Measurements from ENCODE around the gene PLK5. TPM values are rescaled to one million over a fixed set of nuclear protein-coding genes. Genes with fewer than 3 reads are reported as not detected.

Gene PLK5
- total RNA-seq, 1 experiment from 2014 or later = 0.57 TPM

DNA sequence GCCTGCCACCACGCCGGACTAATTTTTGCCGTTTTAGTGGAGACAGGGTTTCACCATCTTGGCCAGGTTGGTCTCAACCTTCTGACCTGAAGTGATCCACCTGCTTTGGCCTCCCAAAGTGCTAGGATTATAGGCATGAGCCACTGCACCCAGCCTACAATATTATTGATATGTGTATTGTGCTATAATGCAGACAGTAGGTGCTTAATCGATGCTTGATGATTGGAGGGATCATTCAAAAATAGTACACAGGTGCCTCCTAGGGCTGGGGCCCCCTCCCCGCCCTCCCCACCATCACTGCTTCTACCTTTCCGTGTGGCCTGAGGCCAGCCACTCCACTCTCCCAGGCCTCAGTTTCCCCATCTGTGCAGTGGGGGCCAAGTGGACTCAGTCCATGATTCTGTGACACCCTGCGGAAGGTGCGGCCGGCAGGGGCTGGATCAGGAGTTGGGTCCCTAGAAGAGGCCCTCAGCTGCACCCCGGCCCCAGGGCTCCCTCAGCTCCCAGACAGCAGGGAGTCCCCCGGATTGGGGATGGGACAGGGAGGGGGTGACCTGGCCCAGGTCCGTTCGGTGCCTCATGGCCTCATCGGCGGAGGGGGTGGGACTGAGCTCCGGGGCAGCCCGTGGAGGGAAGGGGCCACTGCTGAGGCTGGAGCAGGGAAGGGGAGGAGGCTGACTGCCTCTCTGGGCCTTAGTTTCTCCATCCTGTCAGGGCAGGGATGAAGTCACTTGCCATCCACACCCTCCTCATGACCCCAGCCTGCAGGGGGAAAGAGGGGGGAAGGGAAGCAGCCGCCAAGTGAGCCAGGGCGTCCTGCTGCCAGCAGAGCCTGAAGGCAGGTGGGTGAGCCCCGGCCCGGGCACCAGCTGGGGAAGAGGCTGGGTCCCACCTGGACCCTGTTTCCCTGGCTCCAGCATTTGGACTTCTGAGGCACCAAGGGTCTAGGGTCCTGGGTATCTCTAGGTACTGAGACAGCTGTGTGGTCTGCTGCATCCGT is 12.3 kb upstream of the PLK5 start:
- Histone ChIP-seq H3K18ac (ENCODE audit: insufficient read length, low read depth, low read length) (no peak overlapping the region), H4K5ac (ENCODE audit: insufficient read length, low read depth, low read length) (no peak overlapping the region), H3K4me2 (ENCODE audit: insufficient read depth, insufficient read length, low read length) (no peak overlapping the region), H3K27ac (ENCODE audit: insufficient read length, low read depth, low read length) (no peak overlapping the region), H3K4me1 (ENCODE audit: insufficient read depth, low read length) (no peaks in the 10 kb centered on the region), H3K27me3 (ENCODE audit: insufficient read depth, low read length) (no peaks in the 10 kb centered on the region), H2BK12ac (ENCODE audit: insufficient read length, low read depth, low read length) (no peak overlapping the region), H4K8ac (replicated peaks; ENCODE audit: insufficient read length, low read depth, low read length) (no peak overlapping the region), H2AK5ac (ENCODE audit: insufficient read length, low read length) (no peak overlapping the region), H2BK20ac (ENCODE audit: low read depth, low read length, poor library complexity, severe bottlenecking) (no peak overlapping the region), H2AFZ (ENCODE audit: low read length) (no peak overlapping the region), H4K20me1 (ENCODE audit: control insufficient read depth, insufficient read depth, insufficient read length) (no peaks in the 10 kb centered on the region), H3K79me2 (ENCODE audit: insufficient read depth, low read length) (no peaks in the 10 kb centered on the region), H3K79me1 (ENCODE audit: insufficient read depth, low read depth, low read length, poor library complexity, severe bottlenecking) (no peaks in the 10 kb centered on the region), H4K91ac (ENCODE audit: insufficient read length, low read depth, low read length) (no peak overlapping the region), H2BK15ac (ENCODE audit: low read depth, low read length) (no peak overlapping the region), H3T11ph (ENCODE audit: low read length) (no peak overlapping the region), H2BK120ac (ENCODE audit: low read depth, low read length, poor library complexity, severe bottlenecking) (no peak overlapping the region), H3K14ac (ENCODE audit: insufficient read depth, low read length) (no peak overlapping the region), H2BK5ac (ENCODE audit: insufficient read length, low read length) (no peak overlapping the region), H3K23ac (ENCODE audit: insufficient read length, low read depth, low read length) (no peak overlapping the region), H3K23me2 (ENCODE audit: insufficient read length, low read depth, low read length, poor library complexity, severe bottlenecking) (peaks cover 4% of the 10 kb centered on the region), H3K56ac (ENCODE audit: insufficient read length, low read depth, low read length) (no peak overlapping the region), H3K4ac (ENCODE audit: low read depth, low read length) (no peak overlapping the region), H3K9ac (ENCODE audit: extremely low read depth, insufficient read length, low read length) (no peak overlapping the region), H3K9me3 (ENCODE audit: control insufficient read depth, low read depth, low read length) (no peaks in the 10 kb centered on the region)
- H3K27me3 Mint-ChIP-seq (ENCODE audit: low read depth) = peaks cover 65% of the 10 kb centered on the region
- no peak overlapping the region for H3K27ac Mint-ChIP-seq
- WGBS (ENCODE audit: extremely low coverage, insufficient read length, low lambda C conversion rate) = no CpG with 5 or more reads among the region's 22 CpGs
- TF ChIP-seq, protein P1, sequence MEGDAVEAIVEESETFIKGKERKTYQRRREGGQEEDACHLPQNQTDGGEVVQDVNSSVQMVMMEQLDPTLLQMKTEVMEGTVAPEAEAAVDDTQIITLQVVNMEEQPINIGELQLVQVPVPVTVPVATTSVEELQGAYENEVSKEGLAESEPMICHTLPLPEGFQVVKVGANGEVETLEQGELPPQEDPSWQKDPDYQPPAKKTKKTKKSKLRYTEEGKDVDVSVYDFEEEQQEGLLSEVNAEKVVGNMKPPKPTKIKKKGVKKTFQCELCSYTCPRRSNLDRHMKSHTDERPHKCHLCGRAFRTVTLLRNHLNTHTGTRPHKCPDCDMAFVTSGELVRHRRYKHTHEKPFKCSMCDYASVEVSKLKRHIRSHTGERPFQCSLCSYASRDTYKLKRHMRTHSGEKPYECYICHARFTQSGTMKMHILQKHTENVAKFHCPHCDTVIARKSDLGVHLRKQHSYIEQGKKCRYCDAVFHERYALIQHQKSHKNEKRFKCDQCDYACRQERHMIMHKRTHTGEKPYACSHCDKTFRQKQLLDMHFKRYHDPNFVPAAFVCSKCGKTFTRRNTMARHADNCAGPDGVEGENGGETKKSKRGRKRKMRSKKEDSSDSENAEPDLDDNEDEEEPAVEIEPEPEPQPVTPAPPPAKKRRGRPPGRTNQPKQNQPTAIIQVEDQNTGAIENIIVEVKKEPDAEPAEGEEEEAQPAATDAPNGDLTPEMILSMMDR (conservative IDR thresholded peaks at IDR 0.05) = no peak
- H3K4me3 Mint-ChIP-seq = no peak overlapping the region; a peak in 1 of 5 replicates
- H3K9me3 Mint-ChIP-seq = peaks cover 0 to 9% of the 10 kb centered on the region in 2 experiments; a peak in 1 of 5 replicates
- peaks cover 13 to 17% of the 10 kb centered on the region in 2 experiments for H3K4me1 Mint-ChIP-seq
- no peaks in the 10 kb centered on the region for H3K36me3 Mint-ChIP-seq (ENCODE audit: insufficient read depth in 1 of 3, low read depth in 3 of 3)
- DNase-seq = no peak
